ENCODE results near the gene CCDC57. TPM values are rescaled to one million over a fixed set of nuclear protein-coding genes. Genes with fewer than 3 reads are reported as not detected.

Gene CCDC57
- total RNA-seq, 4 donors from 2014 or later = 7.9 to 22.1 (median 9.8) TPM

DNA sequence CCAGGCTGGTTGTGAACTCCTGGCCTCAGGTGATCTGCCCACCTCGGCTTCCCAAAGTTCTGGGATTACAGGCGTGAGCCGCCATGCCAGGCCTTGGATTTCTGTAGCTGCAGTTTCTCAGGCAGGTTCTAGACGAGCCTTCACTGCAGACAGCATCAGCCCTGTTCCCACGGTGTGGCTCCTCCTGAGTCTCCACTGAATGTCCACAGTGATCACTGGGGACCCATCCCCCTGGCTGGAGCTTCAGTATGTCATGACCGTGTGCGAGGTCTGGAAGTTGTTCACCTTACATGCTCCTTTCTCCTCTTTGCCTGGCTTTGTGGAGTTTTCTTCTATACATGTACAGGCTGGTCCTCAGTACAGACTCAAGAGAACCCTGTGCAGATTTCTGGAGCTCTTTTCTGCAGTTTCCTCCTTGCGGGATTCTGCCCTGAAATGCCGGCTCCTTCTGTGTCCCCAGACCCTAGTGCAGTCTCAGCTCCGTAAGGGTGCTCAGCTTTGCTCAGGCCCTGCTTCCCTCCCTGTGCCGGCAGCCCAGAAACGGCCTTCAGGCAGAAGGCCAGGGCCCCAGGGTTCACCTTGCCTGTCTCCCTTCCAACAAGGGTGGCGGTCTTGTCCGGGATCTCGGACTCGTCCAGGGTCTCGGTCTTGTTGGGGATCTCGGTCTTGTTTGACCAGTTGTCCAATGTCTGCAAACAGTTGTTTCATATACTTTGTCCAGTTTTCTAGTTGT, 100.3 kb downstream of the CCDC57 start:
- no peak for TF ChIP-seq CTCF (IDR thresholded peaks at IDR 0.05)
- TF ChIP-seq POLR2A (IDR thresholded peaks at IDR 0.05) = no peak
- no peak for DNase-seq
- WGBS, 2 donors = 84 to 90% methylated on average over 15 to 18 of the region's 18 CpGs
- Histone ChIP-seq H3K4me3 (no peak overlapping the region), H3K4me1 (peaks cover 0 to 31% (median 2%) of the 10 kb centered on the region in 3 donors), H3K27me3 (no peaks in the 10 kb centered on the region), H3K9me3 (no peaks in the 10 kb centered on the region), H3K27ac (no peak overlapping the region), H3K36me3 (peaks cover 0 to 20% (median 0%) of the 10 kb centered on the region in 3 donors)
- intact Hi-C loops (cut with DNase I) = no loop called here

- Histone ChIP-seq H3K9me3 (no peaks in the 10 kb centered on the region), H3K27ac (peak overlapping the region in 2 of 4 donors; percentile 1 to 64), H3K27me3 (no peaks in the 10 kb centered on the region), H3K4me1 (peaks cover 19 to 52% (median 22%) of the 10 kb centered on the region in 3 donors), H3K36me3 (peaks cover 0 to 20% (median 0%) of the 10 kb centered on the region in 3 donors), H3K4me3 (no peak overlapping the region)
- intact Hi-C loops (cut with DNase I) = no loop called here
- DNase-seq = no peak
- TF ChIP-seq POLR2A (IDR thresholded peaks at IDR 0.05) = no peak
- no peak for TF ChIP-seq CTCF (IDR thresholded peaks at IDR 0.05)
- WGBS, 2 donors = 6 to 31% methylated on average over 3 of the region's 3 CpGs
These were observed 102.3 kb downstream of the CCDC57 start for GRCh38 chr17:82110298-82110697.

DNA sequence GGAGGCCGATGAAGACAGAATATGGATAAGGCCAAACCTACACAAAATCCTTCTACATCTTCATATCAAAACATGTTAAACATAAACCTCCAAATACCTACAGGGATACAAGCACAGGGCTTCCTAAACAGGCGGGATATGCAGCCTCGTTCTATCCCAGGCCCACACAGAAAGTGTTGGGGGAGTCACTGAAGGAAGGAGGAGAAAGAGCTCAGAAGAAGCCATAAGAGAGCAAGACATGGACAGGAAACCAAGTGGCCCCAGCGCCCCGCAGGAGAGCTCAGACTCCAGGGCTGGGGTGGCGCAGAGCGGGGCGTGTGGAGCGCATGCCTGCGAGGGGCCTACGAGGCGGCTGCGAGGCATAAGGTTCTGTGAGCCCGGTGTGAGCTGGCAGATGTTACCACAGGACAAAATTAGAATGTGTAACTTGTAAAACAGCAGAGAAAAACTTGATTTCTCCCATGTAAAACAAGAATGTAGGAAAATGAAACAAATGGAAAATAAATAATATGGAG, 103.6 kb downstream of the CCDC57 start:
- WGBS, 2 donors = 90 to 95% methylated on average over 14 of the region's 14 CpGs
- TF ChIP-seq CTCF (IDR thresholded peaks at IDR 0.05) (no peak), POLR2A (IDR thresholded peaks at IDR 0.05) (no peak)
- H3K4me3 ChIP-seq = no peak overlapping the region
- intact Hi-C loops (cut with DNase I) = no loop called here
- H3K27ac ChIP-seq = no peak overlapping the region
- H3K4me1 ChIP-seq = peaks cover 31 to 65% (median 34%) of the 10 kb centered on the region in 3 donors
- no peaks in the 10 kb centered on the region for H3K9me3 ChIP-seq
- no peak for DNase-seq
- peaks cover 0 to 20% (median 0%) of the 10 kb centered on the region in 3 donors for H3K36me3 ChIP-seq
- no peaks in the 10 kb centered on the region for H3K27me3 ChIP-seq

DNA sequence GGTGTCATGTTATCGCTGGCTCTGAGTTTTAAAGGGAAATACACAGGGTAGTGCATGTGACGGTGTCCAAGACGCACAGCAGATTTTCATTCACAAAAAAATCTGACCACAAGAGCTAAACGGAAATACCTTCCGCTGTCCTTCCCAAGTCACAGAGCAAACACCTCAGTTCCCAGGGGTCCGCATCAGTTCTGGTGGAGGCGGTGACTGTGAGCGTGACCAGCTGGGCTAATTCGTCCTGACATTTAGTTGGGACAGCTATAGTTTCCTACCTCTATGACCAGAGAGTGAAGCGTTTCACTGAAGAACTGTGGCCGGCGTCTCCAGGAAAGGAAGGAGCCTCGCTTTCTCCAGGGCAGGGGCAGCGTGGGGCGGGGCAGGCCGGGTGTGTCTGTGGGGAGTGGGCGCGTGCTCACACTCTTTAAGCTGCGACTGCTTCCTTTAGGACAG, 104.1 kb downstream of the CCDC57 start:
- no peak overlapping the region for H3K4me3 ChIP-seq
- TF ChIP-seq CTCF (IDR thresholded peaks at IDR 0.05) = no peak
- no peak for TF ChIP-seq POLR2A (IDR thresholded peaks at IDR 0.05)
- peaks cover 35 to 70% (median 39%) of the 10 kb centered on the region in 3 donors for H3K4me1 ChIP-seq
- H3K9me3 ChIP-seq = no peaks in the 10 kb centered on the region
- no peaks in the 10 kb centered on the region for H3K27me3 ChIP-seq
- intact Hi-C loops (cut with DNase I) = no loop called here
- WGBS, 2 donors = 82 to 89% methylated on average over 14 to 16 of the region's 19 CpGs
- H3K27ac ChIP-seq = no peak overlapping the region
- DNase-seq = no peak
- H3K36me3 ChIP-seq = peaks cover 0 to 15% (median 0%) of the 10 kb centered on the region in 3 donors

GRCh38 chr17:82108038-82108437, 104.6 kb downstream of the CCDC57 start:
- TF ChIP-seq CTCF (IDR thresholded peaks at IDR 0.05) (no peak), POLR2A (IDR thresholded peaks at IDR 0.05) (no peak)
- H3K36me3 ChIP-seq = peaks cover 0 to 10% (median 0%) of the 10 kb centered on the region in 3 donors
- no peak for DNase-seq
- intact Hi-C loops (cut with DNase I) = no loop called here
- H3K27ac ChIP-seq = no peak overlapping the region
- WGBS, 2 donors = 83 to 90% methylated on average over 3 to 11 of the region's 14 CpGs
- no peaks in the 10 kb centered on the region for H3K9me3 ChIP-seq
- peaks cover 40 to 74% (median 44%) of the 10 kb centered on the region in 3 donors for H3K4me1 ChIP-seq
- H3K27me3 ChIP-seq = no peaks in the 10 kb centered on the region
- H3K4me3 ChIP-seq = no peak overlapping the region

All from esophagus squamous epithelium (tissue), 5 donors.